ENCODE results near the gene GRAMD1B.
"Not testable (repeated sequence)": the region's sequence is repeated elsewhere in the genome, so short reads cannot be mapped to it uniquely, and the experiment has no call there.

DNA sequence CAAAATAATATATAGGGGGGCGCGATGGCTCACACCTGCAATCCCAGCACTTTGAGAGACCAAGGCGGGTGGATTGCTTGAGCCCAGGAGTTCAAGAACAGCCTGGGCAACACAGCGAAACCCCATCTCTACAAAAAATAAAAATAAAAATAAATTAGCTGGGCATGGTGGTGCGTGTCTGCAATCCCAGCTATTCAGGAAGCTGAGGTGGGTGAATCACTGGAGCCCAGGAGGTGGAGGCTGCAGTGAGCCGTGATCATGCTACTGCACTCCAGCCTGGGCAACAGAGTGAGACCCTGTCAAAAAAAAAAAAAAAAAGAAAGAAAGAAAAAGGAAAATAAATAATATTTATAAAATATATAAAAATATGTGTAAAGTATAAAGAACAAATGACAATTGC is 90.4 kb downstream of the GRAMD1B start:
- not testable (repeated sequence) for TF ChIP-seq POLR2A (IDR thresholded peaks at IDR 0.05)
- TF ChIP-seq, protein P1, sequence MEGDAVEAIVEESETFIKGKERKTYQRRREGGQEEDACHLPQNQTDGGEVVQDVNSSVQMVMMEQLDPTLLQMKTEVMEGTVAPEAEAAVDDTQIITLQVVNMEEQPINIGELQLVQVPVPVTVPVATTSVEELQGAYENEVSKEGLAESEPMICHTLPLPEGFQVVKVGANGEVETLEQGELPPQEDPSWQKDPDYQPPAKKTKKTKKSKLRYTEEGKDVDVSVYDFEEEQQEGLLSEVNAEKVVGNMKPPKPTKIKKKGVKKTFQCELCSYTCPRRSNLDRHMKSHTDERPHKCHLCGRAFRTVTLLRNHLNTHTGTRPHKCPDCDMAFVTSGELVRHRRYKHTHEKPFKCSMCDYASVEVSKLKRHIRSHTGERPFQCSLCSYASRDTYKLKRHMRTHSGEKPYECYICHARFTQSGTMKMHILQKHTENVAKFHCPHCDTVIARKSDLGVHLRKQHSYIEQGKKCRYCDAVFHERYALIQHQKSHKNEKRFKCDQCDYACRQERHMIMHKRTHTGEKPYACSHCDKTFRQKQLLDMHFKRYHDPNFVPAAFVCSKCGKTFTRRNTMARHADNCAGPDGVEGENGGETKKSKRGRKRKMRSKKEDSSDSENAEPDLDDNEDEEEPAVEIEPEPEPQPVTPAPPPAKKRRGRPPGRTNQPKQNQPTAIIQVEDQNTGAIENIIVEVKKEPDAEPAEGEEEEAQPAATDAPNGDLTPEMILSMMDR (IDR thresholded peaks at IDR 0.05): not testable (repeated sequence)
